ENCODE measurements around the gene ASB1. TPM values are rescaled to one million over a fixed set of nuclear protein-coding genes. Genes with fewer than 3 reads are reported as not detected.
"Not testable (repeated sequence)": the region's sequence is repeated elsewhere in the genome, so short reads cannot be mapped to it uniquely, and the experiment has no call there.

Gene ASB1
- total RNA-seq, 1 donor from 2014 or later: 69.8 TPM

DNA sequence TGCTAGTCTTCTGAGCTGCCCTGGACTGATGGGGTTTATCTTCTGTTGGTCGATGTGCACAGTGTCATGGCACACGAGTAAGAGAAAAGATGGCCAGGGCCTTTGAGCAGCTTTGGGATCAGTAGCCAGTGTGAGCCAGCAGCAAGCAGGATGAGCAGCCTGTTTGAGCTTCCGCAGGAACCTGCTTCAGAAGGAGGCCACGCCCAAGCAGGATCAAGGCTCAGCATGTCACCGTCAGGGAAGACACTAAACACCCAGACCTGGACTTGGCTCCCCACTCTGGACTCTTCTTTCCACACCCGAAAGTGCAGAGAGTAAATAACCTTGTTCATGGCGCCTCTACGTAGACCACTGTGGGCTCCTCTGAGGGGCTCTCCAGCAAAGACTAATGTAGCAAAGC lies 25.2 kb upstream of the ASB1 start:
- intact Hi-C loops (cut with DNase I): no loop called here
- ATAC-seq (ENCODE audit: poor library complexity): no peak
- DNase-seq: no peak

- intact Hi-C loops (cut with DNase I): no loop called here
- ATAC-seq (ENCODE audit: poor library complexity): no peak
- no peak for DNase-seq
Measured at GRCh38 chr2:238403632-238404405, 22.9 kb upstream of the ASB1 start.

DNA sequence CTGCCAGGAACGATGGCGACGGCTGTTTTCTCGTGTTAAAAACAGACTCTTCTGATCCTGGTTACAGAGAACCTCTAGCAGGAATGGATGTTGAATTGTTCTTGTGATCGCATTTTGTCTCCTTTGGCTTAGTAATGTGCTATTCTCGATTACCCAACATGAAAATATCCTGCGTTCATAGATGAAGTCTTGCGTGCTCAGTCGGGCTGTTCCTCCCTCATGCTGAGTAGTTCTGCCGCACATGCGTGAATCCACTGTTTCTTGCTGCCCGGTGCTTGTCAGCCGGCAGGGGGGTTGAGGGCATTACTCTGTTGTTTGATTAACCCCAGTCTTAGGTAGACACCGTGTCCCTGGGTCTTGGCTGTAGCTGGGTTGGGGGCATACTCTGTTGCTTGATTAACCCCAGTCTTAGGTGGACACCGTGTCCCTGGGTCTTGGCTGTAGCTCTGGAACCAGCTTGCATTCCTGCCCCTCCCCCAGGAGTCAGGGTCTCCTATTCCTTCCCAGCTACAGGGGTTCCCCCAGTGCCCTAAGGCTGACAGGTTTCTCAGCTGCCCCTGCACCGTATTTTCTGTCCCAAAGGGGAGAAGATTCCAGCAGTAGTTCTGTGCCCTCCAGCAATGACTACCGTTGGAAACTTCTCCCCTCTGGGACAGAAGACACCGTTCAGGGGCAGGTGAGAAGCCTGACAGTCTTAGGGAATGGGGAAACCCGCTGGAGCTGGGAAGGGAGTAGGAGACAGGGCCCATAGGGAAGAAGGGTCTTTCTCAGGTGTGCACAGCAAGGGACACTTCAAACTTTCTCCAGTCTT lies 22.1 kb upstream of the ASB1 start:
- no peak for DNase-seq
- intact Hi-C loops (cut with DNase I): no loop called here
- ATAC-seq (ENCODE audit: poor library complexity): no peak

DNA sequence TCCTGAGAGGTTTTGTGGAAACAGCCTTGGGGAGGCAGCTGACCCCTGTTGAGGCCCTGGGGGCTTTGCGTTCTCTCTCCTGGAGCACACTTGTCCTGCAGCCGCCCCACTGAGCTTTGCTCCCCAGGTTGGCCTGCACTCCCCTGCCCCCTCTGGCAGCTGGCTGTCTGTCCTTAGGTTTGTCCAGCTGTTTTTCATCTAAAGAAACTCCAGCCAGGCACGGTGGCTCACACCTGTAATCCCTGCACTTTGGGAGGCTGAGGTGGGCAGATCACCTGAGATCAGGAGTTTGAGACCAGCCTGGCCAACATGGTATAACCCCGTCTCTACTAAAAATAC lies 21.5 kb upstream of the ASB1 start:
- intact Hi-C loops (cut with DNase I); ATAC-seq (ENCODE audit: poor library complexity); DNase-seq: not testable (repeated sequence)

- intact Hi-C loops (cut with DNase I): no loop called here
- DNase-seq: no peak
- no peak for ATAC-seq (ENCODE audit: poor library complexity)
Measured at GRCh38 chr2:238406221-238406997, 20.3 kb upstream of the ASB1 start.

GRCh38 chr2:238406998-238407285 lies 19.8 kb upstream of the ASB1 start:
- DNase-seq (no peak), ATAC-seq (ENCODE audit: poor library complexity) (no peak)
- intact Hi-C loops (cut with DNase I): no loop called here

GRCh38 chr2:238407566-238407965 lies 19.2 kb upstream of the ASB1 start:
- no peak for ATAC-seq (ENCODE audit: poor library complexity)
- no peak for DNase-seq
- intact Hi-C loops (cut with DNase I): no loop called here

- ATAC-seq (ENCODE audit: poor library complexity) (peak; percentile 79), DNase-seq (no peak)
- intact Hi-C loops (cut with DNase I): no loop called here
Measured at GRCh38 chr2:238408615-238409340, 17.9 kb upstream of the ASB1 start.

DNA sequence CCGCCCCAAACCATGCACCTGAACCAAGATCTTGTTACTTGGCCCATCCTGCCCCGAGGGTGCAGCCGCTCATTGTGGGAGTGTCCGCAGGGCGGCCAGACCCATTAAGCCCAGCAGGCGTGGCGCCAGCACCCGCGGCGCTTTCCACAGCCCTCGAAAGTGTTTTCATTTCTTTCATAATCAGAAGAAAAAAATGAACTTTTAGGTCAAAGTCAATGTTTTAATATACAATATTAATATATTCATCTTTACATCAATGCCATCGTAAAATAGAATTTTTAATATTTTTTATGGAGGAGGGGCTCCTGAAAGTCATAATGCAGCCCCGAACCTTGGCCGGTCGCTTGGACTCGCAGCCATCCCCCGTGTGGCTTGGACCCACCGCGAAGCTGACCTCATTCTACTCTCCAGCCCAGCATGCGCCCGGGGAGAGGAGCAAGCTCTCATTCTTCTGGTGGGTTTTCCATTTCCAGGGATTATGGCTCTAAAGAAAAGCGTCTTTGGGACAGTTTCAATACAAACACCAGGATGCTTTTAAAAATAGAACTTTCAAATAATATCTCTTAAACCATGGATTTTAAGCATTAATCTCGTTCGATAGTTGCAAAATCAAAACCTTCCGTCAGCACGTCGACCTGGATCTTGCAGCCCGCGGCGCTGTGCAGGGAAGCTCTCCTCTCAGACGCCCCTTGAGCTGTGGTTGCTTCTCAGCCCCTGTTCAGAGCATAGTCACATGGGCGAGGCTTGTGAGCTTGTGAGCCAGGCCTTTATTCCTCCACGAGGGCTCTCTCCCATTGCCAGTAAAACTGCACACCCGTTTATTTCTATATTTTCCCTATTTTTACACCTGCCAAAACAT lies 17.2 kb upstream of the ASB1 start:
- intact Hi-C loops (cut with DNase I): no loop called here
- DNase-seq (no peak), ATAC-seq (ENCODE audit: poor library complexity) (no peak)

GRCh38 chr2:238412067-238412767 lies 14.5 kb upstream of the ASB1 start:
- DNase-seq (no peak), ATAC-seq (ENCODE audit: poor library complexity) (no peak)
- intact Hi-C loops (cut with DNase I): no loop called here

GRCh38 chr2:238413368-238413767 lies 13.4 kb upstream of the ASB1 start:
- intact Hi-C loops (cut with DNase I): no loop called here
- no peak for ATAC-seq (ENCODE audit: poor library complexity)
- DNase-seq: no peak

- intact Hi-C loops (cut with DNase I): no loop called here
- ATAC-seq (ENCODE audit: poor library complexity) (no peak), DNase-seq (no peak)
Measured at GRCh38 chr2:238415036-238415764, 11.5 kb upstream of the ASB1 start.

GRCh38 chr2:238415893-238416292 lies 10.8 kb upstream of the ASB1 start:
- DNase-seq: no peak
- no peak for ATAC-seq (ENCODE audit: poor library complexity)
- intact Hi-C loops (cut with DNase I): no loop called here

GRCh38 chr2:238418196-238418998 lies 8.3 kb upstream of the ASB1 start:
- DNase-seq (no peak), ATAC-seq (ENCODE audit: poor library complexity) (no peak)
- intact Hi-C loops (cut with DNase I): no loop called here

GRCh38 chr2:238418999-238419546 lies 7.7 kb upstream of the ASB1 start:
- intact Hi-C loops (cut with DNase I): no loop called here
- no peak for ATAC-seq (ENCODE audit: poor library complexity)
- DNase-seq: no peak

GRCh38 chr2:238420442-238420841 lies 6.3 kb upstream of the ASB1 start:
- intact Hi-C loops (cut with DNase I): no loop called here
- DNase-seq: no peak
- no peak for ATAC-seq (ENCODE audit: poor library complexity)
